Measurements from ENCODE around the gene DRC1. TPM values are rescaled to one million over a fixed set of nuclear protein-coding genes. Genes with fewer than 3 reads are reported as not detected.
A peak's percentile ranks its signal among the peaks of the same experiment; 100 is the strongest.

DRC1 gene
- total RNA-seq, 2 experiments from 2014 or later = not detected

- Histone ChIP-seq H3K4me1 (ENCODE audit: insufficient read depth, low read length, poor library complexity, severe bottlenecking) (no peaks in the 10 kb centered on the region), H4K20me1 (ENCODE audit: insufficient read depth, low read length) (no peaks in the 10 kb centered on the region), H3K9me2 (ENCODE audit: insufficient read depth, low read length) (no peaks in the 10 kb centered on the region), H3K4me3 (ENCODE audit: low read depth, low read length, poor library complexity, severe bottlenecking) (no peak overlapping the region), H3K79me2 (ENCODE audit: insufficient read depth, low read depth, low read length) (no peaks in the 10 kb centered on the region; the same call in 1 of the 2 replicates), H3K36me3 (ENCODE audit: insufficient read depth, low read length) (peaks cover 98% of the 10 kb centered on the region), H3K4me2 (ENCODE audit: low read length) (no peak overlapping the region), H3K27ac (ENCODE audit: low read depth, low read length, poor library complexity, severe bottlenecking) (no peak overlapping the region), H2AFZ (ENCODE audit: low read length) (no peak overlapping the region), H3K9me3 (ENCODE audit: low read length) (no peaks in the 10 kb centered on the region; the same call in 1 of the 2 replicates)
- POLR2A ChIA-PET = no interaction called here
- TF ChIP-seq CTCF (conservative IDR thresholded peaks at IDR 0.05; ENCODE audit: low read length) = no peak
- TF ChIP-seq EZH2phosphoT487 (IDR thresholded peaks at IDR 0.05; ENCODE audit: borderline replicate concordance, low read depth, low read length) = no peak
- CTCF ChIA-PET (ENCODE audit: unreplicated experiment) = no interaction called here
- no TSS peak for BruUV-seq (replicated peaks)
- intact Hi-C loops (cut with micrococcal nuclease; ENCODE audit: unreplicated experiment) = no loop called here
- DNase-seq (ENCODE audit: low spot score) = no peak
Measured at GRCh38 chr2:26376799-26377198, 24.9 kb upstream of the DRC1 start.

GRCh38 chr2:26380281-26380680, 21.4 kb upstream of the DRC1 start:
- no peaks in the 10 kb centered on the region for H3K4me1 ChIP-seq (ENCODE audit: insufficient read depth, low read length, poor library complexity, severe bottlenecking)
- ChIA-PET CTCF (ENCODE audit: unreplicated experiment) (no interaction called here), POLR2A (no interaction called here)
- H3K4me3 ChIP-seq (ENCODE audit: low read depth, low read length, poor library complexity, severe bottlenecking) = no peak overlapping the region
- BruUV-seq (replicated peaks) = no TSS peak
- no peaks in the 10 kb centered on the region for H4K20me1 ChIP-seq (ENCODE audit: insufficient read depth, low read length)
- intact Hi-C loops (cut with micrococcal nuclease; ENCODE audit: unreplicated experiment) = no loop called here
- no peaks in the 10 kb centered on the region; the same call in 1 of the 2 replicates for H3K9me3 ChIP-seq (ENCODE audit: low read length)
- H3K79me2 ChIP-seq (ENCODE audit: insufficient read depth, low read depth, low read length) = no peaks in the 10 kb centered on the region; the same call in 1 of the 2 replicates
- H3K27ac ChIP-seq (ENCODE audit: low read depth, low read length, poor library complexity, severe bottlenecking) = no peak overlapping the region
- no peaks in the 10 kb centered on the region for H3K9me2 ChIP-seq (ENCODE audit: insufficient read depth, low read length)
- DNase-seq (ENCODE audit: low spot score) = no peak
- H2AFZ ChIP-seq (ENCODE audit: low read length) = no peak overlapping the region
- H3K36me3 ChIP-seq (ENCODE audit: insufficient read depth, low read length) = peaks cover 92% of the 10 kb centered on the region
- TF ChIP-seq EZH2phosphoT487 (IDR thresholded peaks at IDR 0.05; ENCODE audit: borderline replicate concordance, low read depth, low read length) (no peak), CTCF (conservative IDR thresholded peaks at IDR 0.05; ENCODE audit: low read length) (no peak)
- H3K4me2 ChIP-seq (ENCODE audit: low read length) = no peak overlapping the region

- no peak overlapping the region for H3K4me2 ChIP-seq (ENCODE audit: low read length)
- BruUV-seq (replicated peaks) = TSS peak; percentile 19
- no peak overlapping the region for H3K27ac ChIP-seq (ENCODE audit: low read depth, low read length, poor library complexity, severe bottlenecking)
- no peaks in the 10 kb centered on the region for H3K4me1 ChIP-seq (ENCODE audit: insufficient read depth, low read length, poor library complexity, severe bottlenecking)
- POLR2A ChIA-PET = interaction anchor here (0.6 to 1.0 kb wide), 2 partner anchors 49 to 460 kb away, joined by 3 to 4 read pairs; no protein-coding TSS in a partner anchor
- intact Hi-C loops (cut with micrococcal nuclease; ENCODE audit: unreplicated experiment) = no loop called here
- no peaks in the 10 kb centered on the region for H3K9me2 ChIP-seq (ENCODE audit: insufficient read depth, low read length)
- no peaks in the 10 kb centered on the region for H3K9me3 ChIP-seq (ENCODE audit: low read length)
- no peak overlapping the region for H2AFZ ChIP-seq (ENCODE audit: low read length)
- peaks cover 92% of the 10 kb centered on the region for H3K36me3 ChIP-seq (ENCODE audit: insufficient read depth, low read length)
- no peaks in the 10 kb centered on the region for H4K20me1 ChIP-seq (ENCODE audit: insufficient read depth, low read length)
- no peak overlapping the region for H3K4me3 ChIP-seq (ENCODE audit: low read depth, low read length, poor library complexity, severe bottlenecking)
- CTCF ChIA-PET (ENCODE audit: unreplicated experiment) = interaction anchor here (0.5 kb wide), 1 partner anchor 25 kb away, joined by 3 read pairs; no protein-coding TSS in a partner anchor
- TF ChIP-seq EZH2phosphoT487 (IDR thresholded peaks at IDR 0.05; ENCODE audit: borderline replicate concordance, low read depth, low read length) = no peak
- DNase-seq (ENCODE audit: low spot score) = no peak
- H3K79me2 ChIP-seq (ENCODE audit: insufficient read depth, low read depth, low read length) = no peaks in the 10 kb centered on the region; the same call in 1 of the 2 replicates
Measured at GRCh38 chr2:26382564-26382963, 19.2 kb upstream of the DRC1 start.
